GM12801 (cell line): Measurements from ENCODE around the gene CALHM5.

Experiments used
- CTCF ChIP-seq: IDR thresholded peaks from one replicate; pipeline ENCODE4 v1.5.1; 2011; ENCODE audit warnings: control low read depth; ENCODE audit not compliant: insufficient read length; ENCODE audit errors: extremely low read depth

CALHM5 gene

GRCh38 chr6:116563830-116564229, 52.4 kb downstream of the CALHM5 start:
- TF ChIP-seq CTCF: no peak

- TF ChIP-seq CTCF: no peak
Measured at GRCh38 chr6:116564311-116564710, 52.9 kb downstream of the CALHM5 start.

- no peak for TF ChIP-seq CTCF
Measured at GRCh38 chr6:116564921-116565872, 53.8 kb downstream of the CALHM5 start.

GRCh38 chr6:116568111-116568510, 56.7 kb downstream of the CALHM5 start:
- no peak for TF ChIP-seq CTCF

- no peak for TF ChIP-seq CTCF
Measured at GRCh38 chr6:116568821-116569755, 57.6 kb downstream of the CALHM5 start.

GRCh38 chr6:116570856-116571682, 59.6 kb downstream of the CALHM5 start, which contains the start of gene RWDD1:
TSS of gene RWDD1 (plus strand) at chr6:116571504. CDS start at chr6:116571583, 79 bp downstream.
- no peak for TF ChIP-seq CTCF
